Activated CD4-positive, CD25-positive, alpha-beta regulatory T cell (primary cell): ENCODE results near the gene TCEA3.

Experiments used
- DNase-seq, 4 experiments: peaks; one replicate each; lab custom pipeline; 2025; lab: John Stamatoyannopoulos, UW

Gene TCEA3

GRCh38 chr1:23424293-23425192, at the start of gene TCEA3:
TSS of gene TCEA3 (minus strand) at chr1:23424748. CDS start at chr1:23424633, 115 bp downstream.
- DNase-seq: no peak

- no peak for DNase-seq
Measured at GRCh38 chr1:23473037-23473800, 48.7 kb upstream of the TCEA3 start.

GRCh38 chr1:23472351-23473036, 47.9 kb upstream of the TCEA3 start:
- no peak for DNase-seq

GRCh38 chr1:23471473-23472075, 47.0 kb upstream of the TCEA3 start:
- no peak for DNase-seq

- no peak for DNase-seq
Measured at GRCh38 chr1:23470282-23471070, 45.9 kb upstream of the TCEA3 start.

- no peak for DNase-seq
Measured at GRCh38 chr1:23469372-23469982, 44.9 kb upstream of the TCEA3 start.

- no peak for DNase-seq
Measured at GRCh38 chr1:23466423-23466989, 42.0 kb upstream of the TCEA3 start.

GRCh38 chr1:23463286-23463685, 38.7 kb upstream of the TCEA3 start:
- DNase-seq: no peak

GRCh38 chr1:23462766-23463165, 38.2 kb upstream of the TCEA3 start:
- no peak for DNase-seq

- DNase-seq: no peak
Measured at GRCh38 chr1:23461050-23461449, 36.5 kb upstream of the TCEA3 start.

- DNase-seq: no peak
Measured at GRCh38 chr1:23460519-23460918, 36.0 kb upstream of the TCEA3 start.

- no peak for DNase-seq
Measured at GRCh38 chr1:23459338-23459757, 34.8 kb upstream of the TCEA3 start.

GRCh38 chr1:23456226-23456625, 31.7 kb upstream of the TCEA3 start:
- DNase-seq: no peak

GRCh38 chr1:23453455-23454000, 29.0 kb upstream of the TCEA3 start:
- DNase-seq: no peak

GRCh38 chr1:23452011-23452411, 27.5 kb upstream of the TCEA3 start:
- no peak for DNase-seq

GRCh38 chr1:23451441-23451840, 26.9 kb upstream of the TCEA3 start:
- DNase-seq: no peak

- no peak for DNase-seq
Measured at GRCh38 chr1:23450894-23451293, 26.3 kb upstream of the TCEA3 start.

GRCh38 chr1:23449958-23450357, 25.4 kb upstream of the TCEA3 start:
- no peak for DNase-seq

- DNase-seq: no peak
Measured at GRCh38 chr1:23449306-23449705, 24.8 kb upstream of the TCEA3 start.

- DNase-seq: no peak
Measured at GRCh38 chr1:23448846-23449245, 24.3 kb upstream of the TCEA3 start.
